NT2/D1 (cell line): ENCODE results near the gene NOX1.
A peak's percentile ranks its signal among the peaks of the same experiment; 100 is the strongest.

Experiments used
- DNase-seq: peaks from one replicate; pipeline ENCODE4 v3.0.0-alpha.2; 2011; ENCODE audit warnings: low read depth, low spot score
- H3K27me3 ChIP-seq: 2 replicates; pipeline ENCODE4 v1.6.0; 2011; ENCODE audit warnings: mild to moderate bottlenecking; ENCODE audit not compliant: insufficient read length, insufficient read depth
- H3K36me3 ChIP-seq: 2 replicates; pipeline ENCODE4 v1.6.1; 2011; ENCODE audit warnings: mild to moderate bottlenecking, low read length, mixed read lengths; ENCODE audit not compliant: insufficient read depth, insufficient read length
- H3K4me1 ChIP-seq: 2 replicates; pipeline ENCODE4 v1.5.1; 2011; ENCODE audit not compliant: insufficient read depth, insufficient read length
- H3K4me3 ChIP-seq: 2 replicates; pipeline ENCODE4 v1.5.1; 2011; ENCODE audit warnings: low read depth; ENCODE audit not compliant: insufficient read length
- H3K9ac ChIP-seq: 2 replicates; pipeline ENCODE4 v1.6.0; 2011; ENCODE audit warnings: low read depth; ENCODE audit not compliant: insufficient read length
- H3K9me3 ChIP-seq: 2 replicates; pipeline ENCODE4 v1.5.1; 2011; ENCODE audit warnings: mild to moderate bottlenecking, low read length; ENCODE audit not compliant: insufficient read depth
- SUZ12 ChIP-seq: IDR thresholded peaks from 2 replicates; pipeline ENCODE4 v1.6.1; 2011; ENCODE audit not compliant: insufficient read length, insufficient read depth; ENCODE audit errors: extremely low read depth
- YY1 ChIP-seq: IDR thresholded peaks from 2 replicates; pipeline ENCODE4 v1.6.1; 2011; ENCODE audit not compliant: insufficient read length, insufficient read depth
- ZNF274 ChIP-seq: IDR thresholded peaks from 2 replicates; pipeline ENCODE4 v1.6.1; 2011; ENCODE audit warnings: mild to moderate bottlenecking, low read depth, low read length

NOX1 gene

GRCh38 chrX:100883654-100884053 lies 9.5 kb upstream of the NOX1 start:
- no peak overlapping the region for H3K4me3 ChIP-seq
- no peaks in the 10 kb centered on the region for H3K36me3 ChIP-seq

DNA sequence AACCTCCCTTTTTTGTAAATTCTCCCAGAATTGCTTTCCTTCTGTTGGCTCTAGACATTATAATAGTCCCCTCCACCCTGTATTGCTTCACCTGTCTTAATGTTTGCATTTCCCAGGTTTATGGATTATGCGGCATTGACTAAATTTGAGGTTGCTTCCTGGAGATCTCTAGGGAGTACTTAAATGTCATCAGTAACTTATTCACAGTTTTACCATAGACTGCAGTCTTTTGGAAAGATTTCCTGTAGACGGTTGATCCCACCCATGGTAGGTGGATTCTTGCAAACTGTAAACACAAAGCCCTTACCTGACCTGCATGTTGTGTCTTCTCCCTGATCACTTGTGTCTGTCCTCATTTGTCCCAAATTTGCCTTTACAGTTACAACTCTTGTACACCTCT lies 6.2 kb upstream of the NOX1 start:
- no peak overlapping the region for H3K9ac ChIP-seq
- H3K27me3 ChIP-seq, result no peaks in the 10 kb centered on the region
- TF ChIP-seq SUZ12, result no peak
- TF ChIP-seq ZNF274, result no peak
- no peak for TF ChIP-seq YY1
- no peaks in the 10 kb centered on the region for H3K9me3 ChIP-seq
- no peak for DNase-seq
- H3K4me3 ChIP-seq, result no peak overlapping the region
- no peaks in the 10 kb centered on the region for H3K36me3 ChIP-seq
- H3K4me1 ChIP-seq, result no peaks in the 10 kb centered on the region

More at GRCh38 chrX:100883654-100884053, 9.5 kb upstream of the NOX1 start:
- Histone ChIP-seq H3K27me3 (no peaks in the 10 kb centered on the region), H3K9ac (no peak overlapping the region), H3K9me3 (no peaks in the 10 kb centered on the region), H3K4me1 (no peaks in the 10 kb centered on the region)
- TF ChIP-seq SUZ12 (no peak), ZNF274 (no peak), YY1 (no peak)
- DNase-seq, result peak; percentile 13

GRCh38 chrX:100871594-100872560 lies 2.3 kb downstream of the NOX1 start:
- no peak for DNase-seq
- no peak overlapping the region for H3K4me3 ChIP-seq
- H3K9me3 ChIP-seq, result no peaks in the 10 kb centered on the region
- H3K9ac ChIP-seq, result no peak overlapping the region
- no peaks in the 10 kb centered on the region for H3K27me3 ChIP-seq
- TF ChIP-seq ZNF274 (no peak), YY1 (no peak), SUZ12 (no peak)
- no peaks in the 10 kb centered on the region for H3K4me1 ChIP-seq
- H3K36me3 ChIP-seq, result no peaks in the 10 kb centered on the region

DNA sequence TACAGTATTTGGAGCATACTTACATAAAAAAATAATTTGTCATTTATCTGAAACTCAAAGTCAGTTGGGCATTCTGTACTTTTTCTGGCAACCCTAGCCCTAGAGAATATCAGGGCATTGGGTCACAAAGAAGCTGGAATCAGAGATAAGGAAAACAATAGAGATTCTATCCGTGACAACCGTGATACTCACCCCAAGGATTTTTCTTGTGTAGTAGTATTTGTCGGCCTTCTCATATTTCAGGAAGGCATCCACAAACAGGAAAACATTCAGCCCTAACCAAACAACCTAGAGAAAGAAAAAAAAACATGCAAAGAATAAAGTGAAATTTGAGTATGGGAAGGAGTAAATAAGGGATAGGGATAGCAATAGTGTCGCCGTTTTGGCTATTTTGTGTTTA lies 3.6 kb downstream of the NOX1 start:
- Histone ChIP-seq H3K36me3 (no peaks in the 10 kb centered on the region), H3K4me3 (no peak overlapping the region), H3K4me1 (no peaks in the 10 kb centered on the region), H3K9me3 (no peaks in the 10 kb centered on the region), H3K27me3 (no peaks in the 10 kb centered on the region), H3K9ac (no peak overlapping the region)
- TF ChIP-seq SUZ12 (no peak), ZNF274 (no peak), YY1 (no peak)
- no peak for DNase-seq

GRCh38 chrX:100868273-100868672 lies 5.9 kb downstream of the NOX1 start:
- Histone ChIP-seq H3K27me3 (no peaks in the 10 kb centered on the region), H3K9me3 (no peaks in the 10 kb centered on the region), H3K9ac (no peak overlapping the region), H3K36me3 (no peaks in the 10 kb centered on the region), H3K4me3 (no peak overlapping the region), H3K4me1 (no peaks in the 10 kb centered on the region)
- TF ChIP-seq YY1 (no peak), SUZ12 (no peak), ZNF274 (no peak)
- no peak for DNase-seq

GRCh38 chrX:100864657-100865391 lies 9.3 kb downstream of the NOX1 start:
- Histone ChIP-seq H3K4me3 (no peak overlapping the region), H3K27me3 (no peaks in the 10 kb centered on the region), H3K36me3 (no peaks in the 10 kb centered on the region), H3K9ac (no peak overlapping the region), H3K9me3 (no peaks in the 10 kb centered on the region), H3K4me1 (no peaks in the 10 kb centered on the region)
- TF ChIP-seq SUZ12, result no peak
- no peak for TF ChIP-seq ZNF274
- TF ChIP-seq YY1, result no peak
- DNase-seq, result no peak

GRCh38 chrX:100863326-100863864 lies 10.8 kb downstream of the NOX1 start:
- DNase-seq, result no peak
- H3K9ac ChIP-seq, result no peak overlapping the region
- H3K9me3 ChIP-seq, result no peaks in the 10 kb centered on the region
- H3K4me3 ChIP-seq, result no peak overlapping the region
- TF ChIP-seq YY1, result no peak
- TF ChIP-seq ZNF274, result no peak
- TF ChIP-seq SUZ12, result no peak
- H3K36me3 ChIP-seq, result no peaks in the 10 kb centered on the region
- H3K4me1 ChIP-seq, result no peaks in the 10 kb centered on the region
- H3K27me3 ChIP-seq, result no peaks in the 10 kb centered on the region
